Measurements from ENCODE around the gene ZFYVE21.

ZFYVE21 gene

GRCh38 chr14:103685276-103686211 is 30.1 kb upstream of the ZFYVE21 start:
- Histone ChIP-seq H3K79me2 (ENCODE audit: control insufficient read depth, low read length) (peaks cover 23% of the 10 kb centered on the region), H4K20me1 (ENCODE audit: control insufficient read depth, insufficient read depth, low read depth, low read length) (no peaks in the 10 kb centered on the region), H3K4me3 (ENCODE audit: low read length) (no peak overlapping the region), H3K9me3 (ENCODE audit: control insufficient read depth, insufficient read depth, low read length) (no peaks in the 10 kb centered on the region), H3K4me2 (ENCODE audit: low read length) (no peak overlapping the region), H3F3A (ENCODE audit: control insufficient read depth, insufficient read depth) (peaks cover 25% of the 10 kb centered on the region), H3K9me2 (replicated peaks; ENCODE audit: control insufficient read depth, low read length) (no peaks in the 10 kb centered on the region), H3K27ac (ENCODE audit: low read depth, low read length) (no peak overlapping the region), H3K36me3 (ENCODE audit: control insufficient read depth, low read length) (peaks cover 66% of the 10 kb centered on the region), H3K4me1 (ENCODE audit: control insufficient read depth, low read length) (peaks cover 23% of the 10 kb centered on the region), H3K27me3 (ENCODE audit: control insufficient read depth, low read length) (no peaks in the 10 kb centered on the region)
- TF ChIP-seq CTCF (IDR thresholded peaks at IDR 0.05; ENCODE audit: low read depth, low read length, poor library complexity, severe bottlenecking) (no peak), EZH2phosphoT487 (IDR thresholded peaks at IDR 0.05; ENCODE audit: borderline replicate concordance, low read length) (no peak)

- peaks cover 37% of the 10 kb centered on the region for H3K4me1 ChIP-seq (ENCODE audit: control insufficient read depth, low read length)
- H3K9me2 ChIP-seq (replicated peaks; ENCODE audit: control insufficient read depth, low read length), result no peaks in the 10 kb centered on the region
- TF ChIP-seq CTCF (IDR thresholded peaks at IDR 0.05; ENCODE audit: low read depth, low read length, poor library complexity, severe bottlenecking) (no peak), EZH2phosphoT487 (IDR thresholded peaks at IDR 0.05; ENCODE audit: borderline replicate concordance, low read length) (no peak)
- no peak overlapping the region for H3K27ac ChIP-seq (ENCODE audit: low read depth, low read length)
- H3K9me3 ChIP-seq (ENCODE audit: control insufficient read depth, insufficient read depth, low read length), result no peaks in the 10 kb centered on the region
- H4K20me1 ChIP-seq (ENCODE audit: control insufficient read depth, insufficient read depth, low read depth, low read length), result no peaks in the 10 kb centered on the region
- H3K4me2 ChIP-seq (ENCODE audit: low read length), result no peak overlapping the region
- no peaks in the 10 kb centered on the region for H3K27me3 ChIP-seq (ENCODE audit: control insufficient read depth, low read length)
- no peak overlapping the region for H3K4me3 ChIP-seq (ENCODE audit: low read length)
- H3F3A ChIP-seq (ENCODE audit: control insufficient read depth, insufficient read depth), result peaks cover 34% of the 10 kb centered on the region
- peaks cover 21% of the 10 kb centered on the region for H3K79me2 ChIP-seq (ENCODE audit: control insufficient read depth, low read length)
- peaks cover 55% of the 10 kb centered on the region for H3K36me3 ChIP-seq (ENCODE audit: control insufficient read depth, low read length)
Measured at GRCh38 chr14:103686831-103687485, 28.7 kb upstream of the ZFYVE21 start.

DNA sequence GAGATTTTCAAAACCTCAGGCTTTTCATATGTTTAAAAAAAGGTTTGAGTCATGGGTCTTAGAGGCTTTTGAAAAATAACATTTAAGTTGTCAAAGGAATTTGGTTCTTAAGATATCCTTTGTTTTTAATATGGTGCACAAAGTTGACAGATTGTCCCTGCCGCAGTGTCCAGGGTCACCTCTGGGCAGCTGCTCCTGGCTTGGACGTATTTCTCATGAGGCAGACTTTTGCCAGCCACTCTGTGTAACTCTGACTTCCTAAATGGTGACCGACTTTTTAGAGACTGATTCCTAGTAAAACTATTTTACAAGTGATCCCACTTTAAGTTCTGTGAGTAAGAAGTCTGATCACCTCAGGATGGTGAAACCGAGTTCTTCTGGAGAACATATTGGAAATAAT is 27.9 kb upstream of the ZFYVE21 start:
- Histone ChIP-seq H3K4me2 (ENCODE audit: low read length) (no peak overlapping the region), H3F3A (ENCODE audit: control insufficient read depth, insufficient read depth) (peaks cover 42% of the 10 kb centered on the region), H3K4me3 (ENCODE audit: low read length) (no peak overlapping the region), H3K9me3 (ENCODE audit: control insufficient read depth, insufficient read depth, low read length) (no peaks in the 10 kb centered on the region), H4K20me1 (ENCODE audit: control insufficient read depth, insufficient read depth, low read depth, low read length) (no peaks in the 10 kb centered on the region), H3K4me1 (ENCODE audit: control insufficient read depth, low read length) (peaks cover 44% of the 10 kb centered on the region), H3K79me2 (ENCODE audit: control insufficient read depth, low read length) (peaks cover 26% of the 10 kb centered on the region), H3K36me3 (ENCODE audit: control insufficient read depth, low read length) (peaks cover 58% of the 10 kb centered on the region), H3K27me3 (ENCODE audit: control insufficient read depth, low read length) (no peaks in the 10 kb centered on the region), H3K9me2 (replicated peaks; ENCODE audit: control insufficient read depth, low read length) (no peaks in the 10 kb centered on the region), H3K27ac (ENCODE audit: low read depth, low read length) (no peak overlapping the region)
- no peak for TF ChIP-seq EZH2phosphoT487 (IDR thresholded peaks at IDR 0.05; ENCODE audit: borderline replicate concordance, low read length)
- TF ChIP-seq CTCF (IDR thresholded peaks at IDR 0.05; ENCODE audit: low read depth, low read length, poor library complexity, severe bottlenecking), result no peak

All from DOHH2 (cell line).